Kidney (tissue), 14 donors: ENCODE measurements around the gene EPS8. TPM values are rescaled to one million over a fixed set of nuclear protein-coding genes. Genes with fewer than 3 reads are reported as not detected.

ENCODE experiments used
- DNase-seq, 5 donors: peaks; one replicate each; pipeline ENCODE4 v3.0.0-alpha.2; 2013 to 2020
- FAIRE-seq: peaks from 2 replicates; lab custom pipeline; 2012; peaks lifted over from hg19 to GRCh38; lab: Jason Lieb, UNC
- H3K27ac ChIP-seq, 2 donors: one replicate each; pipeline ENCODE4 v1.7.0; 2013; ENCODE audit warnings: low read depth in 2 of 2, low read length in 2 of 2, inconsistent platforms in 1 of 2
- H3K27me3 ChIP-seq: one replicate; pipeline ENCODE4 v1.7.1; 2013; ENCODE audit warnings: low read length, inconsistent platforms; ENCODE audit not compliant: control insufficient read depth, insufficient read depth
- H3K36me3 ChIP-seq, 3 donors: one replicate each; pipeline versions ENCODE4 v1.7.0 to v1.7.1; 2013; ENCODE audit warnings: low read length in 3 of 3, control low read depth in 1 of 3, inconsistent platforms in 1 of 3; ENCODE audit not compliant: insufficient read depth in 3 of 3, control insufficient read depth in 2 of 3
- H3K4me1 ChIP-seq, 3 donors: one replicate each; pipeline versions ENCODE4 v1.7.0 to v1.7.1; 2013; ENCODE audit warnings: low read length in 3 of 3, inconsistent platforms in 1 of 3, low read depth in 1 of 3; ENCODE audit not compliant: control insufficient read depth in 2 of 3, insufficient read depth in 2 of 3
- H3K4me3 ChIP-seq, 3 donors: one replicate each; pipeline versions ENCODE4 v1.7.0 to v1.8.1; 2013; ENCODE audit warnings: low read length in 3 of 3, control low read depth in 1 of 3, inconsistent platforms in 1 of 3
- H3K9ac ChIP-seq, 3 donors: one replicate each; pipeline versions ENCODE4 v1.7.0 to v1.7.1; 2013; ENCODE audit warnings: low read length in 3 of 3, control low read depth in 1 of 3, inconsistent platforms in 1 of 3
- H3K9me3 ChIP-seq, 3 donors: one replicate each; pipeline versions ENCODE4 v1.7.0 to v1.7.1; 2013; ENCODE audit warnings: low read length in 3 of 3, control low read depth in 1 of 3, inconsistent platforms in 1 of 3; ENCODE audit not compliant: control insufficient read depth in 2 of 3, insufficient read depth in 1 of 3
- intact Hi-C: fragments of 100-400 bp; cut with DNase I; formaldehyde crosslinking; loops from one replicate; pipeline ENCODE4 v1.11.1; 2022
- polyA plus RNA-seq: library from polyadenylated mRNA; stranded (reverse); fragments of 350-450 nt; fragmentation: Illumina TruSeq; extraction: RNeasy Lipid Tissue Mini Kit (QIAGEN cat#74804); gene quantifications from one replicate; pipeline ENCODE4 v1.2.3, GENCODE V29; 2014; ENCODE audit warnings: low read depth, low replicate concordance; ENCODE audit not compliant: insufficient read depth
- total RNA-seq: library from RNA; stranded (reverse); fragmentation: NEBNext Ultra II Directional; extraction: Animal tissue kit (Norgen Biotek cat#: 25700); gene quantifications from one replicate; pipeline ENCODE4 v1.2.1, GENCODE V29; 2021
- TF ChIP-seq, protein P1 (sequence below): IDR thresholded peaks from 3 replicates; pipeline ENCODE4 v1.5.1; 2012; ENCODE audit warnings: mild to moderate bottlenecking, moderate library complexity, borderline replicate concordance; ENCODE audit not compliant: insufficient read depth; ENCODE audit errors: extremely low read depth
- donor health status: control.
- donor health status: control.
- donor health status: control.
- donor health status: control.
- donor health status: control.
- donor health status: DM: yes; HTN: yes; CAD: no.
- donor health status: Normal renal cell carcinoma (clear cell type).

Gene EPS8
- total and polyA plus RNA-seq, 2 donors from 2014 or later: 33.9 to 80.3 TPM

GRCh38 chr12:15629108-15629507 lies 160.1 kb downstream of the EPS8 start:
- DNase-seq (peak in 2 of 5 donors; percentile 43 to 67), FAIRE-seq (peak; percentile 96)
- no peak overlapping the region for H3K4me3 ChIP-seq
- TF ChIP-seq, protein P1, sequence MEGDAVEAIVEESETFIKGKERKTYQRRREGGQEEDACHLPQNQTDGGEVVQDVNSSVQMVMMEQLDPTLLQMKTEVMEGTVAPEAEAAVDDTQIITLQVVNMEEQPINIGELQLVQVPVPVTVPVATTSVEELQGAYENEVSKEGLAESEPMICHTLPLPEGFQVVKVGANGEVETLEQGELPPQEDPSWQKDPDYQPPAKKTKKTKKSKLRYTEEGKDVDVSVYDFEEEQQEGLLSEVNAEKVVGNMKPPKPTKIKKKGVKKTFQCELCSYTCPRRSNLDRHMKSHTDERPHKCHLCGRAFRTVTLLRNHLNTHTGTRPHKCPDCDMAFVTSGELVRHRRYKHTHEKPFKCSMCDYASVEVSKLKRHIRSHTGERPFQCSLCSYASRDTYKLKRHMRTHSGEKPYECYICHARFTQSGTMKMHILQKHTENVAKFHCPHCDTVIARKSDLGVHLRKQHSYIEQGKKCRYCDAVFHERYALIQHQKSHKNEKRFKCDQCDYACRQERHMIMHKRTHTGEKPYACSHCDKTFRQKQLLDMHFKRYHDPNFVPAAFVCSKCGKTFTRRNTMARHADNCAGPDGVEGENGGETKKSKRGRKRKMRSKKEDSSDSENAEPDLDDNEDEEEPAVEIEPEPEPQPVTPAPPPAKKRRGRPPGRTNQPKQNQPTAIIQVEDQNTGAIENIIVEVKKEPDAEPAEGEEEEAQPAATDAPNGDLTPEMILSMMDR: no peak
- no peaks in the 10 kb centered on the region for H3K9me3 ChIP-seq
- intact Hi-C loops: no loop called here
- H3K27me3 ChIP-seq: no peaks in the 10 kb centered on the region
- peak overlapping the region in 1 of 2 donors; percentile 71 for H3K27ac ChIP-seq
- peaks cover 0 to 8% (median 6%) of the 10 kb centered on the region in 3 donors for H3K4me1 ChIP-seq
- H3K36me3 ChIP-seq: peaks cover under 1 to 9% (median 6%) of the 10 kb centered on the region in 3 donors
- no peak overlapping the region for H3K9ac ChIP-seq

DNA sequence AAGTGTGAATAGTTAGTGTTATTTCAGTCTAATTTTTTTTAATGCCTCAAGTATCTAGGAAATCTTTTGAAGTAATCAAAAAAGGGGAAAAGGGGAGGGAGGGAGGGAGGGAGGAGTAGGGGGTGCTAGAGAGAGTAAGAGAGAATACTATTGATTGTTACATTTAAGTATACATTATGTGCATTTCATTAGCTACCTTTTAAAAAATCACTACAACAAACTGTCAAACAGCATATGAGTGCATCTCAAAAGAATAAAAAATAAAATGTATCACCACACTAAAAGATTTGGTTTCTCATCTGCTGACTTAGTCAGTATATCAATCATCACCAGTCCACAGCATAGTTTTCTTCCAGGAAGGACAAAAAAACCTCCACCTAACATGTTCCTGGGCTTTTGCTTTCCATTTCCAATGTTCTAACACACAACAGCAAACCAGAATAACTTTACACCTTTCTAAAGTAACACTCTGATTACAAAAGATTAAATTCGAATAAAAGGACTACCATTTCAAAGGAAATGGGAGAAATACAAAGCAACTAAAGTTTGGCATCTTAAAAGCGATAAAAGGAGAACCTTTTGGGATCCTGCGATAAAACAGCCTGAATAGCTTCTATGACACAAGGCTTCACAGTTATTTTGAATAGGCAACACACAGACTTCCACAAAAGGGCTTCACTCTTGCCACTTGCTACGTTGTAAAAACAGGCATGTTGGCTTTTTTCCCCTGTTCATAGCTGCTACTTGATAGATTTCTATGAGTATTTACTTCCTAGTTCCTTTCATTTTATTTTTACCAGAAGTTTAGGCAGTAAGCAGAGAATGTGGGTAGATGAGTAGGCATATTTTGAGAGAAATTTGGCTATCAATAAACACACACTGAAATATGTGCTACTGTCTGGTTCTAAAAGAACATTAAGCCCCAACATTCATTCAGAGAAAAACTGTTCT lies 160.9 kb downstream of the EPS8 start:
- TF ChIP-seq, protein P1: no peak
- H3K27ac ChIP-seq: peak overlapping the region; percentile 80 to 91
- intact Hi-C loops: no loop called here
- H3K9me3 ChIP-seq: no peaks in the 10 kb centered on the region
- H3K9ac ChIP-seq: no peak overlapping the region
- H3K4me3 ChIP-seq: no peak overlapping the region
- peaks cover 2 to 18% (median 9%) of the 10 kb centered on the region in 3 donors for H3K36me3 ChIP-seq
- H3K4me1 ChIP-seq: peaks cover 0 to 6% (median 6%) of the 10 kb centered on the region in 3 donors
- FAIRE-seq: no peak
- DNase-seq: no peak
- no peaks in the 10 kb centered on the region for H3K27me3 ChIP-seq

GRCh38 chr12:15625075-15625474 lies 164.1 kb downstream of the EPS8 start:
- intact Hi-C loops: no loop called here
- peaks cover 0 to 6% (median 6%) of the 10 kb centered on the region in 3 donors for H3K4me1 ChIP-seq
- no peak for FAIRE-seq
- no peak overlapping the region for H3K9ac ChIP-seq
- H3K36me3 ChIP-seq: peaks cover 2 to 19% (median 7%) of the 10 kb centered on the region in 3 donors
- H3K27me3 ChIP-seq: no peaks in the 10 kb centered on the region
- no peak overlapping the region for H3K4me3 ChIP-seq
- no peaks in the 10 kb centered on the region for H3K9me3 ChIP-seq
- no peak overlapping the region for H3K27ac ChIP-seq
- TF ChIP-seq, protein P1: no peak
- no peak for DNase-seq
